GM12892 (cell line): ENCODE data around the gene BICDL2. TPM values are rescaled to one million over a fixed set of nuclear protein-coding genes. Genes with fewer than 3 reads are reported as not detected.
"Not testable (repeated sequence)": the region's sequence is repeated elsewhere in the genome, so short reads cannot be mapped to it uniquely, and the experiment has no call there.

Experiments
- DNase-seq: peaks from one replicate; pipeline ENCODE4 v3.0.0; 2011; ENCODE audit not compliant: insufficient read length
- FAIRE-seq: peaks from 2 replicates; lab custom pipeline; 2011; peaks lifted over from hg19 to GRCh38; lab: Jason Lieb, UNC
- POLR2A ChIP-seq: IDR thresholded peaks from 2 replicates; pipeline ENCODE4 v1.6.1; 2011; ENCODE audit warnings: low read depth, low read length, control low read depth
- POLR2AphosphoS5 ChIP-seq: IDR thresholded peaks from 2 replicates; pipeline ENCODE4 v1.6.1; 2011; ENCODE audit warnings: low read depth, low read length, control low read depth
- TAF1 ChIP-seq: IDR thresholded peaks from 2 replicates; pipeline ENCODE4 v1.6.1; 2011; ENCODE audit warnings: low read depth, mild to moderate bottlenecking, control low read depth, low read length, borderline replicate concordance
- polyA plus RNA-seq: library from polyadenylated mRNA; unstranded; fragments of >200 nt; gene quantifications from one replicate; pipeline ENCODE4 v1.2.1, GENCODE V29; 2012; ENCODE audit warnings: missing spikeins, inconsistent platforms; ENCODE audit not compliant: missing spikeins

The BICDL2 gene, protein sequence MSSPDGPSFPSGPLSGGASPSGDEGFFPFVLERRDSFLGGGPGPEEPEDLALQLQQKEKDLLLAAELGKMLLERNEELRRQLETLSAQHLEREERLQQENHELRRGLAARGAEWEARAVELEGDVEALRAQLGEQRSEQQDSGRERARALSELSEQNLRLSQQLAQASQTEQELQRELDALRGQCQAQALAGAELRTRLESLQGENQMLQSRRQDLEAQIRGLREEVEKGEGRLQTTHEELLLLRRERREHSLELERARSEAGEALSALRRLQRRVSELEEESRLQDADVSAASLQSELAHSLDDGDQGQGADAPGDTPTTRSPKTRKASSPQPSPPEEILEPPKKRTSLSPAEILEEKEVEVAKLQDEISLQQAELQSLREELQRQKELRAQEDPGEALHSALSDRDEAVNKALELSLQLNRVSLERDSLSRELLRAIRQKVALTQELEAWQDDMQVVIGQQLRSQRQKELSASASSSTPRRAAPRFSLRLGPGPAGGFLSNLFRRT
- 0.15 TPM for polyA plus RNA-seq

DNA sequence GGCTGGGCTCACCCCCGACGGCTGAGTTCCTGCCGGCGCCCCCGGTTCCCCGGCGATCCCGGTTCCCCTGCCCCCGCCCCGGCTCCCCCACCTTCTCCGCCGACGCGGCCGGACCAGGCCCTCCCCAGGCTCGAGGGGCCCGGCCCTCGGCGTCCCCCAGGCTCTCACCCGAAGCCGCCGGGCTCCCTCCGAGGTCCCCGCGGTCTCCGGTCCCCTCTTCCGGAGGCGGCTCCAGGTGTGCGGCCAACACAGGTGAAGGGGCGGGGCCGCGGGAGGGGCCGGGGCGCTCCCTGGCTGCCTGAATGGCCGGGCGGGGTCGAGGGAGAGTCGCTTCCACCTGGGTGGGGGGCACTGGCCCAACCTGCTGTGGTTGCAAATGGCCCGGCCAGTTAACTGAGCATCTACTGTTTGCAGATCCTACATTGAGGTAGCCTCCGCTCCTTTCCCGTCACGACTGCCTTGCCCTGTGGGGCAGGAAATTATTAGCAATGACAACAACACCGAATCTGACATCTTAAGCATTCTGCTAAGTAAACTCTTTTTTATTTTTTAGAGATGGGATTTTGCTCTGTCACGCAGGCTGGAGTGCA is at the start of gene BICDL2:
Gene BICDL2 (minus strand): TSS at position 219 of the 590 bp plus-strand sequence. CDS start 1,448 bp downstream, outside the sequence.
- FAIRE-seq, result no peak
- no peak for TF ChIP-seq TAF1
- no peak for TF ChIP-seq POLR2AphosphoS5
- no peak for TF ChIP-seq POLR2A
- DNase-seq, result no peak

DNA sequence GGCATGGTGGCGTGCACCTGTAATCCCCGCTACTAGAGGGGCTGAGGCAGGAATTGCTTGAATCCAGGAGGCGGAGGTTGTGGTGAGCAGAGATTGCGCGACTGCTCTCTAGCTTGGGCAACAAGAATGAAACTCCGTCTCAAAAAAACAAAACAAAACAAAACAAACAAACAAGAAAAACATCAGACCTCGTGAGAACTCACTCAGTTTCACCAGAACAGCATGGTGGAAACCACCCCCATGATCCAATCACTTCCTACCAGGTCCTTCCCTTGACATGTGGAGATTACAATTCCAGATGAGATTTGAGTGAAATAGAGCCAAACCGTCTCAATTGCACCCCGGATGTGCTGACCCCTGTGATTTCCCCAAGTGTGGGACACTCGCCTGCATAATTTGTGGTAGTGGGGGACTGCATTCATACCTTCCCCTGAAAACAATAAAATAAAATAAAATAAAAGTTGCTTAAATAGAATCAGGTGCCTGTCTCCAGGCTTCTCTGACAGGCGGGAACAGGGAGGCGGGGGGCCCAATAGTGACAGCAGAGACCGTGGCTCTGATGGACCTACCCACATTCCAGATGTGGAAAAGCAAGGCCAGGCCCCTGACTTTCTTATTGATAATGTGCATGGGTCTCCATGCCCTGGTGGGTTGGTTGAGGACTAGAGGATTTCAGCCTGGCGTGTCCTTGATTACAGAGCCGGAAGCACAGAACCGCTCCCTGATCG is 49.3 kb upstream of the BICDL2 start:
- FAIRE-seq (no peak), DNase-seq (no peak)
- TF ChIP-seq POLR2AphosphoS5 (no peak), POLR2A (no peak), TAF1 (no peak)

DNA sequence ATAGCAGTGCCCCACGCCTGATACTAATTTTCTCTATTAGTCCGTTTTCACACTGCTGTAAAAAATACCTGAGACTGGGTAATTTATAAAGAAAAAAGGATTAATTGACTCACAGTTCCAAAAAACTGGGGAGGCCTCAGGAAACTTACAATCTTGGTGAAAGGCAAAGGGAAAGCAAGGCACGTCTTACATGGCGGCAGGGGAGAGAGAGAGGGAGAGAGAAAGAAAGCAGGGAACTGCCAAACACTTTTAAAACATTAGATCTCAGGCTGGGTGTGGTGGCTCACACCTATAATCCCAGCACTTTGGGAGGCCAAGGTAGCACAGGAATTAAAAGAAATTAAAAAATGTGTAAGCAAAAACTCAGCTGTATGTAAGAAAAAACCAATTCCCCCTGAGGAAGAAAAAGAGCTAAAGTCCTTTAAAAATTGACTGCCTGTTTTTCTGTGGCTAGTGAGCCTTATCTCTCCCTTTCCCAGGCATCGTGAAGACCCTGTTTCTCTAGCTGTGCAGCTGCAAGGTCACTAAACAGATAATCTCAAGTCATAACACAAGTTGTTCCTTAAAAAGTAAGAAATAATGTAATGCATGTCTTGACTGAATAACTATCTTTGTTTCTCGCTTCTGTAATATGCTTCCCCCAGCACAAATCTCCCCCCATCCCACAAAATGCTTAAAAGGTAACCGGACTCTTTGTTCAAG is 48.4 kb upstream of the BICDL2 start:
- DNase-seq (no peak), FAIRE-seq (no peak)
- TF ChIP-seq POLR2AphosphoS5 (no peak), POLR2A (no peak), TAF1 (no peak)

DNA sequence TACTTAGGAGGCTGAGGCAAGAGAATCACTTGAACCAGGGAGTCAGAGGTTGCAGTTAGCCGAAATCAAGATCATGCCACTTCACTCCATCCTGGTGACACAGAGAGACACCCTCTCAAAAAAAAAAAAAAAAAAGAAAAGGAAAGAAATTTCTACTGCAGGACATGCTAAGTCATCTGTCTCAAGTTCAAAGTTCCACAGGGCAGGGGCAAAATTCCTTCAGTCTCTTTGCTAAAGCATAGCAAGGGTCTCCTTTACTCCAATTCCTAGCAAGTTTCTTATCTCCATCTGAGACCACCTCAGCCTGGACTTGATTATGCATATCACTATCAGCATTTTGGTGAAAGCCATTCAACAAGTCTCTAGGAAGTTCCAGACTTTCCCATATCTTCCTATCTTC is 47.7 kb upstream of the BICDL2 start:
- TF ChIP-seq POLR2A, result no peak
- no peak for TF ChIP-seq TAF1
- TF ChIP-seq POLR2AphosphoS5, result no peak
- DNase-seq, result no peak
- FAIRE-seq, result no peak

DNA sequence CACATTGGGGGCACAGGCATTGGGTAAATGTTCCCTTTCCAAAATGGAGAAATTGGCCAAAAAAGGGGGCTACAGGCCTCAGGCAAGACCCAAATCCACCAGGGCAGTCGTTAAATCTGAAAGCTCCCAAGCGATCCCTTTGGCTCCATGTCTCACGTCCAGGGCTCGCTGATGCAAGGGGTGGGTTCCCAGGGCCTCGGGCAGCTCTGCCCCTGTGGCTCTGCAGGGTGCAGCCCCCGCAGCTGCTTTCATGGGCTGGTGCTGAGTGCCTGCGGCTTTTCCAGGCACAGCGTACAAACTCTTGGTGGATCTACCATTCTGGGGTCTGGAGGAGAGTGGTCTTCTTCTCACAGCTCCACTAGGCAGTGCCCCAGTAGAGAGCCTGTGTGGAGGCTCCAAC is 46.7 kb upstream of the BICDL2 start:
- not testable (repeated sequence) for DNase-seq, FAIRE-seq

DNA sequence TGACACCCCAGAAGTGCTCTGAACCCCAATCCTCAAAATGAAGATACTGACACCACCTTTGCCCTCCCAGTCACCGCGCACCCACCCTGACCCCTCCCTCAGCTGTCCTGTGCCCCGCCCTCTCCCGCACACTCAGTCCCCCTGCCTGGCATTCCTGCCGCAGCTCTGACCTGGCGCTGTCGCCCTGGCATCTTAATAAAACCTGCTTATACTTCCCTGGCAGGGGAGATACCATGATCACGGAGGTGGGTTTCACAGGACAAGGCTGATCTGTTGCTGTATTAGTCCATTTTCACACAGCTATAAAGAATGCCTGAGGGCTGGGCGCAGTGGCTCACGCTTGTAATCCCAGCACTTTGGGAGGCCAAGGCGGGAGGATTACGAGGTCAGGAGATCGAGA is 45.2 kb upstream of the BICDL2 start:
- DNase-seq, FAIRE-seq: not testable (repeated sequence)

DNA sequence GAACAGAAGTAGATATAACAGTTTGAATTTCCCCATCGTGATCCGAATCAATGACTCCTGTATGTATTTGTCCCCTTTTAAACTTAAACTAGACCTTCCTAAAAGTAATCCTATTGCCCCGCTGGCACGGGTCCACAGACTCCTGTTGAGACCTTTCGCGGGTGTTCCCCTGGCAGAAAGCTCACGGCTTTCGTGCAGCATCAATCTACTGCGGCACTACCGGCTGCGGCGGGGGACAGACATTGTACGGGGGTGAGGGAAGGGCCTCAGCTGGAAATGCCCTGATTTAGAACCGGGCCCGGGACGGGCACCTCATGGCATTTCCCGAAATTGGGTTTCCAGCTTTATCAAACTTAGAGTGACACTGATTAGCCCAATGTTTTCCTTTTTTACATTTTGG is 43.3 kb upstream of the BICDL2 start:
- TF ChIP-seq POLR2A, result no peak
- no peak for TF ChIP-seq POLR2AphosphoS5
- no peak for TF ChIP-seq TAF1
- FAIRE-seq (no peak), DNase-seq (no peak)

DNA sequence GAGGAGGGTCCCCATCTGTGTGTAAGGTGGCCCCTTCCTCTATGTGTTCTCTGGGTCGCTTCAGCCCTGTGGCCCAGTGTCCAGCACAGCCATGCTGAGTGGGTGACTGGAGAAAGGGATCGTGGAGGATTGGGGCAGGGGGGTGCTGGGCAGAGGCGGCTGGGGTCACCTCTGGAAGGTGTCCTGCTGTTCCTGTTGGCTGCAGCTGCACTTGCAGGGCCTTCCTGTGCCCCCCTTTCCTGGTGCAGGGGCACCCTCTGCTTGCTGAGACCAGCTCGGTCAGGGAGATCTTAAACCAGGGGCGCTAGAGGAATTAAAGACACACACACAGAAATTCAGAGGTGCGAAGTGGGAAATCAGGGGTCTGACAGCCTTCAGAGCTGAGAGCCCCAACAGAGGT is 39.8 kb upstream of the BICDL2 start:
- FAIRE-seq (no peak), DNase-seq (no peak)
- no peak for TF ChIP-seq POLR2A
- no peak for TF ChIP-seq TAF1
- TF ChIP-seq POLR2AphosphoS5, result no peak

DNA sequence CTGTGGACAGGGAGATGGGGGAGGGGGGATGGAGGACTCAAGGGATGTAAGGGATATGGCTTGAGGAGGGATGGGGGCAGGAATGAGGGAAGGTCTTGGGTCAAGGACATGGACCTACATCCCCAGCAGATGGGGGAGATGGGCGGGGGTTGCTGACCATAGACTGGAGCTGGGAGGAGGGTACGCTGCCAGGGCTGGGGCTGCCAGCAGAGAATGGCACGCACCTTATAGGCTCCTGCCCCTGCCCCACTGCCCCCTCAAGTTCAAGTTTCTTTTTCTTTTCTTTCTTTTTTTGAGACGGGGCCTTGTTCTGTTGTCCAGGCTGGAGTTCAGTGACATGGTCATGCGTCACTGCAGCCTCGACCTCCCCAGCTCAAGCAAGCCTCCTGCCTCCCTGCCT is 39.2 kb upstream of the BICDL2 start:
- DNase-seq, FAIRE-seq: not testable (repeated sequence)

DNA sequence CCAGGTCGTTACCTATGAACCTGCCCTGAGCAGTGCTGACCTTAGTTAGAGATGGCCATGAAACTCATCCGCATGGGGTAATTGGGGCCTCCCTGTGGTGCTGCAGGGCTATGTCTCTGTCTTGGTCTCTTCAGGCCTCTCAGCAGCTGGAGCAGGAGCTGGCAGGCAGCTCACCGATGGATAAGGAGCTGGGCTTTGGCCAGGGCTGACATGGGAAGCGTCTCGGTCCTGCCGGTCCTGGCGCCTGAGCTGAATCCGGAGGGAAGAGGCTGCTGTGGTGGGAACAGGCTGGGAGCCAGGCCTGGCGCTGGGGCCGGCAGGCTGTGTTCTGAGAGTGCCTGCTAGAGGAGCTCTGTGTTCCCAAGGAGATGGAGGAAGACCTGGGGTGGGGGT is 38.8 kb upstream of the BICDL2 start:
- DNase-seq (no peak), FAIRE-seq (no peak)
- no peak for TF ChIP-seq POLR2A
- no peak for TF ChIP-seq TAF1
- no peak for TF ChIP-seq POLR2AphosphoS5

DNA sequence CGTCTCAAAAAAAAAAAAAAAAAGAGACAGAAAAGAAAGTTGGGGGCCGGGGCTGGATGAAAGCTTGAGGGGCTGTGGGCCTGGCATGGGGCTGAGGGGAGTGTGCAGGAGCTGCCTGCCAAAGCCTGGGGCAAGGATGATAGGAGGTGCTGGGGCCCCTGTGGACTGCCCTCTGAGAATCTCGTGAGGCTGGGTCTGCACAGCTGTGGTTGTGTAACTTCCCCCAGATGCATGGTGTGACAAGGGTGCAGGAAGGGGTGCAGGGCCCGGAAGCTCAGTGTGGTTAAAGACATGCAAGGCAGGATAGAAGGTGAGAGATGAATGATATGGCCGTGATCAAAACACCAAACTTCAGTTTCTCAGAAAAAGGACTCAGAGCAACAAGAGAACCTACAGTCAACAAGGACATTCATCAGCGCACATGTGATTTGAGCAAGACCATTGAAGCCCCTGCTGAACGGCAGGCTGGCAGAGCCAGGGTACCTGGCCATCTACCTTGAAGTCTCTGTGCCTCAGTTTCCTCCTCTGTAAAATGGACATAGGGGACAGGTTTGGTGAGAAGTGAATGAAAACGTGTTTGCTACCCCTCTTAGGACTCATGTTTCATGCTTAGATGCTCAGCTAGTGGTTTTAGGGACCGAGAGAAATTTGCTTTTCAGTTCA is 38.2 kb upstream of the BICDL2 start:
- FAIRE-seq, result peak; percentile 94
- TF ChIP-seq TAF1 (no peak), POLR2AphosphoS5 (no peak), POLR2A (0 out of 2 replicates have a peak, but pooled peaks have one; percentile 9)
- DNase-seq, result peak; percentile 71
